ENCODE data around the gene KRTAP21-3. TPM values are rescaled to one million over a fixed set of nuclear protein-coding genes. Genes with fewer than 3 reads are reported as not detected.

The KRTAP21-3 gene
- total and polyA plus RNA-seq, 10 of the 15 experiments (the other 5 are each of a cell fraction or from before 2014, with no cell fraction given) = not detected

GRCh38 chr21:30718239-30718909 lies at the start of gene KRTAP21-3 (continued):
- peak; percentile 61; the same call in 1 of the 2 replicates for TF ChIP-seq JUND (IDR thresholded peaks at IDR 0.05; ENCODE audit: low read depth, low read length)
- TF ChIP-seq CEBPZ (IDR thresholded peaks at IDR 0.05; ENCODE audit: low read depth, low read length) = no peak
- TF ChIP-seq RBBP5 (conservative IDR thresholded peaks at IDR 0.05) = no peak
- peak; percentile 53; the same call in 1 of the 2 replicates for TF ChIP-seq BCL11A (IDR thresholded peaks at IDR 0.05; ENCODE audit: low read depth, low read length)
- TF ChIP-seq PBX3 (IDR thresholded peaks at IDR 0.05; ENCODE audit: insufficient replicate concordance, low read depth, low read length) = no peak
- no peak for TF ChIP-seq POU2F2 (IDR thresholded peaks at IDR 0.05; ENCODE audit: borderline replicate concordance, low read depth, low read length)
- TF ChIP-seq TCF7 (IDR thresholded peaks at IDR 0.05; ENCODE audit: borderline replicate concordance) = peak; percentile 81
- TF ChIP-seq RB1 (IDR thresholded peaks at IDR 0.05; ENCODE audit: borderline replicate concordance) = no peak
- TF ChIP-seq, protein P1, sequence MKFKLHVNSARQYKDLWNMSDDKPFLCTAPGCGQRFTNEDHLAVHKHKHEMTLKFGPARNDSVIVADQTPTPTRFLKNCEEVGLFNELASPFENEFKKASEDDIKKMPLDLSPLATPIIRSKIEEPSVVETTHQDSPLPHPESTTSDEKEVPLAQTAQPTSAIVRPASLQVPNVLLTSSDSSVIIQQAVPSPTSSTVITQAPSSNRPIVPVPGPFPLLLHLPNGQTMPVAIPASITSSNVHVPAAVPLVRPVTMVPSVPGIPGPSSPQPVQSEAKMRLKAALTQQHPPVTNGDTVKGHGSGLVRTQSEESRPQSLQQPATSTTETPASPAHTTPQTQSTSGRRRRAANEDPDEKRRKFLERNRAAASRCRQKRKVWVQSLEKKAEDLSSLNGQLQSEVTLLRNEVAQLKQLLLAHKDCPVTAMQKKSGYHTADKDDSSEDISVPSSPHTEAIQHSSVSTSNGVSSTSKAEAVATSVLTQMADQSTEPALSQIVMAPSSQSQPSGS (IDR thresholded peaks at IDR 0.05; ENCODE audit: low read length) = peak; percentile 65
- TF ChIP-seq FOXK2 (IDR thresholded peaks at IDR 0.05) = no peak
- TF ChIP-seq SREBF2 (IDR thresholded peaks at IDR 0.05; ENCODE audit: low read length) = no peak
- TF ChIP-seq KLF5 (IDR thresholded peaks at IDR 0.05; ENCODE audit: partially characterized antibody) = no peak
- no peak for TF ChIP-seq IRF5 (IDR thresholded peaks at IDR 0.05; ENCODE audit: borderline replicate concordance)
- TF ChIP-seq FOXM1 (IDR thresholded peaks at IDR 0.05; ENCODE audit: low read depth, low read length) = 0 out of 2 replicates have a peak, but pooled peaks have one; percentile 26
- TF ChIP-seq MTA3 (IDR thresholded peaks at IDR 0.05; ENCODE audit: borderline replicate concordance, low read length) = no peak
- TF ChIP-seq MAX (IDR thresholded peaks at IDR 0.05; ENCODE audit: low read depth, low read length) = no peak
- no peak for TF ChIP-seq SRF (IDR thresholded peaks at IDR 0.05; ENCODE audit: low read depth in 2 of 2, low read length in 2 of 2)
- no peak for TF ChIP-seq SUZ12 (IDR thresholded peaks at IDR 0.05; ENCODE audit: unreplicated experiment)
- TF ChIP-seq, protein P2, sequence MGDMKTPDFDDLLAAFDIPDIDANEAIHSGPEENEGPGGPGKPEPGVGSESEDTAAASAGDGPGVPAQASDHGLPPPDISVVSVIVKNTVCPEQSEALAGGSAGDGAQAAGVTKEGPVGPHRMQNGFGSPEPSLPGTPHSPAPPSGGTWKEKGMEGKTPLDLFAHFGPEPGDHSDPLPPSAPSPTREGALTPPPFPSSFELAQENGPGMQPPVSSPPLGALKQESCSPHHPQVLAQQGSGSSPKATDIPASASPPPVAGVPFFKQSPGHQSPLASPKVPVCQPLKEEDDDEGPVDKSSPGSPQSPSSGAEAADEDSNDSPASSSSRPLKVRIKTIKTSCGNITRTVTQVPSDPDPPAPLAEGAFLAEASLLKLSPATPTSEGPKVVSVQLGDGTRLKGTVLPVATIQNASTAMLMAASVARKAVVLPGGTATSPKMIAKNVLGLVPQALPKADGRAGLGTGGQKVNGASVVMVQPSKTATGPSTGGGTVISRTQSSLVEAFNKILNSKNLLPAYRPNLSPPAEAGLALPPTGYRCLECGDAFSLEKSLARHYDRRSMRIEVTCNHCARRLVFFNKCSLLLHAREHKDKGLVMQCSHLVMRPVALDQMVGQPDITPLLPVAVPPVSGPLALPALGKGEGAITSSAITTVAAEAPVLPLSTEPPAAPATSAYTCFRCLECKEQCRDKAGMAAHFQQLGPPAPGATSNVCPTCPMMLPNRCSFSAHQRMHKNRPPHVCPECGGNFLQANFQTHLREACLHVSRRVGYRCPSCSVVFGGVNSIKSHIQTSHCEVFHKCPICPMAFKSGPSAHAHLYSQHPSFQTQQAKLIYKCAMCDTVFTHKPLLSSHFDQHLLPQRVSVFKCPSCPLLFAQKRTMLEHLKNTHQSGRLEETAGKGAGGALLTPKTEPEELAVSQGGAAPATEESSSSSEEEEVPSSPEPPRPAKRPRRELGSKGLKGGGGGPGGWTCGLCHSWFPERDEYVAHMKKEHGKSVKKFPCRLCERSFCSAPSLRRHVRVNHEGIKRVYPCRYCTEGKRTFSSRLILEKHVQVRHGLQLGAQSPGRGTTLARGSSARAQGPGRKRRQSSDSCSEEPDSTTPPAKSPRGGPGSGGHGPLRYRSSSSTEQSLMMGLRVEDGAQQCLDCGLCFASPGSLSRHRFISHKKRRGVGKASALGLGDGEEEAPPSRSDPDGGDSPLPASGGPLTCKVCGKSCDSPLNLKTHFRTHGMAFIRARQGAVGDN (IDR thresholded peaks at IDR 0.05) = no peak

All from GM12878 (cell line).